Endothelial cell of umbilical vein (primary cell): ENCODE data around the gene TRAF3. TPM values are rescaled to one million over a fixed set of nuclear protein-coding genes. Genes with fewer than 3 reads are reported as not detected.

Experiments used
- BruUV-seq: library from RNA; stranded (reverse); fragments of 400-500 nt; replicated peaks from 2 replicates; lab custom pipeline; 2021; lab: Mats Ljungman, UMichigan
- CTCF ChIA-PET: fragments of 300-600, 350-600 bp; sonication (Branson Sonifier 250); formaldehyde crosslinking; loops from one replicate; lab custom pipeline; 2021; ENCODE audit warnings: antibody characterized with exemption, inconsistent platforms; lab: Charles Lee
- POLR2A ChIA-PET: fragments of 300-600, 350-600 bp; sonication (Branson Sonifier 250); formaldehyde crosslinking; loops from one replicate; lab custom pipeline; 2021; ENCODE audit warnings: antibody characterized with exemption, inconsistent platforms; lab: Charles Lee
- DNase-seq: peaks from one replicate; pipeline ENCODE4 v3.0.0-alpha.2; 2011; ENCODE audit warnings: low read depth, low spot score
- FAIRE-seq: peaks from 2 replicates; lab custom pipeline; 2011; peaks lifted over from hg19 to GRCh38; lab: Jason Lieb, UNC
- H2AFZ ChIP-seq: 2 replicates; pipeline ENCODE4 v1.6.0; 2012; ENCODE audit warnings: low read depth, low read length, control low read depth, inconsistent platforms
- H3K27ac ChIP-seq: 2 replicates; pipeline ENCODE4 v1.5.1; 2011; ENCODE audit warnings: low read depth, mild to moderate bottlenecking, control low read depth, low read length, moderate library complexity; ENCODE audit not compliant: insufficient read depth
- H3K27me3 ChIP-seq, 2 experiments: 2 replicates each; pipeline versions ENCODE4 v1.6.0 to v1.6.1; 2011; ENCODE audit warnings: low read length in 2 of 2, mixed read lengths in 1 of 2; ENCODE audit not compliant: control insufficient read depth in 2 of 2, insufficient read depth in 2 of 2
- H3K36me3 ChIP-seq, 2 experiments: 2 replicates in 1 of 2; 3 replicates in 1 of 2; pipeline ENCODE4 v1.5.1; 2011; ENCODE audit warnings: low read length in 2 of 2, mild to moderate bottlenecking in 1 of 2, moderate library complexity in 1 of 2; ENCODE audit not compliant: control insufficient read depth in 2 of 2, insufficient read depth in 2 of 2; ENCODE audit errors: extremely low read depth in 1 of 2
- H3K4me1 ChIP-seq: 3 replicates; pipeline ENCODE4 v1.5.1; 2011; ENCODE audit warnings: mild to moderate bottlenecking, low read length; ENCODE audit not compliant: control insufficient read depth, insufficient read depth; ENCODE audit errors: extremely low read depth
- H3K4me2 ChIP-seq: 2 replicates; pipeline ENCODE4 v1.6.1; 2011; ENCODE audit warnings: low read length, control low read depth, mixed read lengths; ENCODE audit not compliant: insufficient read depth
- H3K4me3 ChIP-seq, 3 experiments: fragments of 200-600 bp in 1 of 3; sonication (generic), shearing (Covaris generic) in 1 of 3; replicated peaks in 1 of 3; 2 replicates each; pipeline ENCODE4 v1.5.1; 2011 to 2016; ENCODE audit warnings: control low read depth in 3 of 3, low read length in 3 of 3, mild to moderate bottlenecking in 2 of 3, inconsistent platforms in 1 of 3, low read depth in 1 of 3, moderate library complexity in 1 of 3; ENCODE audit not compliant: insufficient read depth in 1 of 3
- H3K79me2 ChIP-seq: 2 replicates; pipeline ENCODE4 v1.6.0; 2012; ENCODE audit warnings: low read length, inconsistent platforms; ENCODE audit not compliant: control insufficient read depth, insufficient read depth
- H3K9ac ChIP-seq: replicated peaks from 2 replicates; pipeline ENCODE3; 2011; ENCODE audit warnings: low read length, control low read depth; ENCODE audit not compliant: insufficient read depth; ENCODE audit errors: extremely low read depth
- H3K9me1 ChIP-seq: replicated peaks from 3 replicates; pipeline ENCODE4 v1.6.0; 2011; ENCODE audit warnings: mild to moderate bottlenecking, low read length; ENCODE audit not compliant: control insufficient read depth, insufficient read depth; ENCODE audit errors: extremely low read depth
- H3K9me3 ChIP-seq: replicated peaks from 2 replicates; pipeline ENCODE4 v1.5.1; 2012; ENCODE audit warnings: low read length, inconsistent platforms; ENCODE audit not compliant: control insufficient read depth, insufficient read depth
- H4K20me1 ChIP-seq: replicated peaks from 2 replicates; pipeline ENCODE3; 2011; ENCODE audit warnings: mild to moderate bottlenecking, low read length; ENCODE audit not compliant: control insufficient read depth, insufficient read depth; ENCODE audit errors: extremely low read depth
- CTCF ChIP-seq, 2 donors: IDR thresholded peaks; 1 replicate in 1 of 2; 2 replicates in 1 of 2; pipeline ENCODE4 v1.5.1; 2011; ENCODE audit warnings: low read length in 2 of 2, mild to moderate bottlenecking in 2 of 2, moderate library complexity in 2 of 2, control low read depth in 1 of 2, inconsistent platforms in 1 of 2, low read depth in 1 of 2; ENCODE audit not compliant: insufficient read depth in 1 of 2; ENCODE audit errors: extremely low read depth in 1 of 2
- EZH2 ChIP-seq: IDR thresholded peaks from 2 replicates; pipeline ENCODE4 v1.6.1; 2012; ENCODE audit warnings: borderline replicate concordance, low read depth, mild to moderate bottlenecking, moderate library complexity, low read length, inconsistent platforms; ENCODE audit not compliant: severe bottlenecking
- FOS ChIP-seq: IDR thresholded peaks from 2 replicates; pipeline ENCODE4 v1.6.1; 2011; ENCODE audit warnings: mild to moderate bottlenecking, low read length, moderate library complexity, borderline replicate concordance; ENCODE audit not compliant: insufficient read depth
- GATA2 ChIP-seq: IDR thresholded peaks from 2 replicates; pipeline ENCODE4 v1.7.0; 2011; ENCODE audit warnings: low read depth, mild to moderate bottlenecking, moderate library complexity, mixed read lengths, low read length; ENCODE audit not compliant: insufficient read length, insufficient read depth
- JUN ChIP-seq: IDR thresholded peaks from 2 replicates; pipeline ENCODE4 v1.6.1; 2011; ENCODE audit warnings: borderline replicate concordance, low read depth; ENCODE audit not compliant: insufficient read length, insufficient read depth
- MYC ChIP-seq: IDR thresholded peaks from one replicate; pipeline ENCODE4 v1.6.1; 2011; ENCODE audit warnings: mild to moderate bottlenecking, low read depth, low read length
- POLR2A ChIP-seq: IDR thresholded peaks from 2 replicates; pipeline ENCODE4 v1.6.1; 2012; ENCODE audit warnings: low read depth, mild to moderate bottlenecking, control low read depth, low read length
- POLR2AphosphoS5 ChIP-seq: IDR thresholded peaks from 2 replicates; pipeline ENCODE4 v1.6.1; 2012; ENCODE audit warnings: low read depth, mild to moderate bottlenecking, control low read depth, low read length, moderate library complexity; ENCODE audit not compliant: insufficient read depth
- dilution Hi-C: fragments of 300-500 bp; cut with MboI; formaldehyde crosslinking; loops from one replicate; pipeline ENCODE4 v1.15.0; 2019; ENCODE audit warnings: low sequenced_read_pairs; ENCODE audit not compliant: extremely low pct_ligation_motif_present
- intact Hi-C: fragments of 100-400 bp; cut with micrococcal nuclease; formaldehyde crosslinking; loops from one replicate; pipeline ENCODE4 v1.10.0; 2022
- polyA plus RNA-seq, 4 experiments: library from polyadenylated mRNA; depleted of rRNA in 3 of 4; stranded (reverse) in 3 of 4; unstranded in 1 of 4; fragments of >200 nt; gene quantifications; 2 replicates each; pipeline versions ENCODE4 v1.2.1 to v1.2.3, GENCODE V29; 2011 to 2012; ENCODE audit warnings: missing spikeins in 1 of 4
- total RNA-seq: library from RNA; stranded (reverse); gene quantifications from 2 replicates; pipeline ENCODE4 v1.2.3, GENCODE V29; 2021
- TF ChIP-seq, protein P1 (sequence below): IDR thresholded peaks from 2 replicates; pipeline ENCODE4 v1.6.1; 2011; ENCODE audit not compliant: insufficient read depth, insufficient read length

The TRAF3 gene
- total and polyA plus RNA-seq, 2 donors (not counting 3 experiments of a cell fraction or from before 2014, with no cell fraction given) = 14.4 to 27.6 TPM

DNA sequence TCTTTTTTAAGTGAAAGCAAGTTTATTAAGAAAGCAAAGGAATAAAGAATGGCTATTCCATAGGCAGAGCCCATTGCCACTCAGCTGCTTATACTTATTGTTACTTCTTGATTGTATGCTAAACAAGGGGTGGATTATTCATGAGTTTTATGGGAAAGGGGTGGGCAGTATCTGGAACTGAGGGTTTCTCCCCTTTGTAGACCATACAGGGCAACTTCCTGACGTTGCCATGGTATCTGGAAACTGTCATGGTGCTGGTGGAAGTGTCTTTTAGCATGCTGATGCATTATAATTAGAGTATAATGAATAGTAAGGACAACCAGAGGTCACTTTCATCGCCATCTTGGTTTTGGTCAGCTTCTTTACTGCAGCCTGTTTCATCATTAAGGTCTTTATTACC lies 78.9 kb downstream of the TRAF3 start:
- peaks cover 0 to 1% of the 10 kb centered on the region in 2 experiments for H3K36me3 ChIP-seq
- no peaks in the 10 kb centered on the region for H4K20me1 ChIP-seq
- no peaks in the 10 kb centered on the region for H3K4me1 ChIP-seq
- DNase-seq (no peak), FAIRE-seq (no peak)
- H3K9me3 ChIP-seq = no peaks in the 10 kb centered on the region
- dilution Hi-C loops (no loop called here), intact Hi-C loops (no loop called here)
- TF ChIP-seq JUN = no peak
- no peak for TF ChIP-seq GATA2
- TF ChIP-seq, protein P1, sequence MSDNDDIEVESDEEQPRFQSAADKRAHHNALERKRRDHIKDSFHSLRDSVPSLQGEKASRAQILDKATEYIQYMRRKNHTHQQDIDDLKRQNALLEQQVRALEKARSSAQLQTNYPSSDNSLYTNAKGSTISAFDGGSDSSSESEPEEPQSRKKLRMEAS = no peak
- no peak for TF ChIP-seq POLR2AphosphoS5
- no peak for TF ChIP-seq MYC
- TF ChIP-seq FOS = no peak
- no peak for TF ChIP-seq POLR2A
- no peak for TF ChIP-seq EZH2
- no peak for TF ChIP-seq CTCF (IDR thresholded peaks at IDR 0.05; ENCODE audit: extremely low read depth in 1 of 2, insufficient read depth in 1 of 2, low read depth in 1 of 2, low read length in 2 of 2)
- no peak overlapping the region for H3K9ac ChIP-seq
- no peaks in the 10 kb centered on the region for H3K27me3 ChIP-seq
- H3K79me2 ChIP-seq = peaks cover 2% of the 10 kb centered on the region
- H2AFZ ChIP-seq = no peak overlapping the region
- no TSS peak for BruUV-seq
- CTCF ChIA-PET = no interaction called here
- no peak overlapping the region for H3K27ac ChIP-seq
- H3K9me1 ChIP-seq = no peaks in the 10 kb centered on the region
- no peak overlapping the region for H3K4me3 ChIP-seq
- POLR2A ChIA-PET = no interaction called here
- H3K4me2 ChIP-seq = no peak overlapping the region
